ENCODE results near the gene ABHD2. TPM values are rescaled to one million over a fixed set of nuclear protein-coding genes. Genes with fewer than 3 reads are reported as not detected.

ABHD2 gene
- total and polyA plus RNA-seq, 9 of the 15 experiments (the other 6 are each of a cell fraction or from before 2014, with no cell fraction given): 16.9 to 99.8 (median 47.5) TPM

GRCh38 chr15:89077750-89078149 lies 10.5 kb upstream of the ABHD2 start:
- 13% methylated on average over 1 of the region's 1 CpG for WGBS (ENCODE audit: insufficient coverage, low coverage, missing lambda C conversion rate)
- POLR2A ChIA-PET: interaction anchor here (1.1 to 1.3 kb wide), 2 partner anchors 10 to 12 kb away, joined by 3 read pairs; partner anchors contain the start of gene ABHD2
- TF ChIP-seq CREB3L1 (IDR thresholded peaks at IDR 0.05; ENCODE audit: borderline replicate concordance, low read depth) (no peak), FOXK2 (conservative IDR thresholded peaks at IDR 0.05 in 1 of 2, IDR thresholded peaks at IDR 0.05 in 1 of 2; ENCODE audit: low read depth in 2 of 2) (0 out of 4 replicates have a peak, but pooled peaks of 1 of the 2 experiments have one; percentile 27), HMBOX1 (IDR thresholded peaks at IDR 0.05) (peak; percentile 48; the same call in 1 of the 2 replicates), ATF1 (CRISPR knock-in tag; IDR thresholded peaks at IDR 0.05) (no peak), ATF1 (tag; IDR thresholded peaks at IDR 0.05) (0 out of 2 replicates have a peak, but pooled peaks have one; percentile 14), ATF3 (IDR thresholded peaks at IDR 0.05) (peak; percentile 91), ATF3 (CRISPR knock-in tag; conservative IDR thresholded peaks at IDR 0.05) (no peak), MEF2A (IDR thresholded peaks at IDR 0.05; ENCODE audit: control insufficient read depth, low read depth, low read length) (peak; percentile 34; the same call in 1 of the 2 replicates), JUN (IDR thresholded peaks at IDR 0.05; ENCODE audit: borderline replicate concordance, low read depth, low read length) (0 out of 2 replicates have a peak, but pooled peaks have one; percentile 58), JUN (CRISPR knock-in tag; IDR thresholded peaks at IDR 0.05; ENCODE audit: borderline replicate concordance) (no peak), PRDM10 (IDR thresholded peaks at IDR 0.05; ENCODE audit: partially characterized antibody) (no peak), RFX7 (CRISPR knock-in tag; IDR thresholded peaks at IDR 0.05) (no peak), ZNF282 (CRISPR knock-in tag; IDR thresholded peaks at IDR 0.05) (no peak), ARID1B (IDR thresholded peaks at IDR 0.05) (0 out of 2 replicates have a peak, but pooled peaks have one; percentile 9), SMARCA4 (IDR thresholded peaks at IDR 0.05) (peak; percentile 40; the same call in 1 of the 2 replicates), TAL1 (IDR thresholded peaks at IDR 0.05) (no peak), ZNF436 (CRISPR knock-in tag; IDR thresholded peaks at IDR 0.05) (no peak)

More at GRCh38 chr15:89077750-89078149, 10.5 kb upstream of the ABHD2 start:
- Histone ChIP-seq H3K36me3 (ENCODE audit: control insufficient read depth, insufficient read depth, low read length) (no peaks in the 10 kb centered on the region), H2AFZ (ENCODE audit: low read depth, low read length) (peak overlapping the region; percentile 58), H3K4me2 (ENCODE audit: insufficient read depth, low read length) (no peak overlapping the region), H4K20me1 (replicated peaks; ENCODE audit: control insufficient read depth, insufficient read depth, low read length) (no peaks in the 10 kb centered on the region), H3K9me3 (replicated peaks; ENCODE audit: control insufficient read depth, insufficient read depth, low read depth, low read length) (no peaks in the 10 kb centered on the region), H3K9ac (ENCODE audit: insufficient read depth in 1 of 2, low read depth in 2 of 2, low read length in 2 of 2) (no peak overlapping the region; a peak in 1 of 4 replicates), H3K27ac (ENCODE audit: extremely low read depth, low read depth, low read length) (peak overlapping the region; percentile 6; the same call in 2 of the 3 replicates), H3K9me1 (ENCODE audit: control insufficient read depth, insufficient read depth, low read length) (no peaks in the 10 kb centered on the region), H3K4me1 (replicated peaks in 1 of 2; ENCODE audit: control insufficient read depth in 2 of 2, insufficient read depth in 2 of 2, low read length in 2 of 2) (peaks cover 36 to 70% of the 10 kb centered on the region in 2 experiments), H3K27me3 (ENCODE audit: control insufficient read depth in 2 of 2, insufficient read depth in 2 of 2, low read length in 2 of 2) (no peaks in the 10 kb centered on the region), H3K79me2 (ENCODE audit: control insufficient read depth, insufficient read depth, low read length) (no peaks in the 10 kb centered on the region), H3K4me3 (no peak overlapping the region)
- FAIRE-seq (no peak), DNase-seq (ENCODE audit: extremely low read depth in 1 of 4, low spot score in 3 of 4) (no peak), ATAC-seq (no peak)
- intact Hi-C loops (cut with micrococcal nuclease) (no loop called here), in situ Hi-C loops (cut with MboI) (no loop called here)
- CTCF ChIA-PET (ENCODE audit: low intra/inter-chr PET ratio): no interaction called here
- BruUV-seq (replicated peaks): no TSS peak
